WTC11 (cell line): ENCODE results near the gene BCAS3. TPM values are rescaled to one million over a fixed set of nuclear protein-coding genes. Genes with fewer than 3 reads are reported as not detected.

Source experiments
- ATAC-seq: fragments of 200-7000 bp; cut with Tn5 transposase; 2 replicates; pipeline ENCODE4 v1.10.0; 2021; ENCODE audit warnings: mild to moderate bottlenecking, moderate library complexity
- CTCF ChIA-PET: fragments of 300-600 bp; sonication (Branson Sonifier 250); formaldehyde crosslinking; loops from one replicate; lab custom pipeline; 2021; ENCODE audit warnings: antibody characterized with exemption; lab: Charles Lee
- POLR2A ChIA-PET: fragments of 350-600 bp; sonication (Branson Sonifier 250); formaldehyde crosslinking; loops from one replicate; lab custom pipeline; 2021; ENCODE audit warnings: antibody characterized with exemption; lab: Charles Lee
- DNase-seq: peaks from one replicate; pipeline ENCODE4 v3.0.0; 2021; ENCODE audit warnings: low spot score
- H3K27ac Mint-ChIP-seq: 2 replicates; pipeline ENCODE4 v1.8.0; 2021; ENCODE audit warnings: mixed read lengths
- H3K27me3 Mint-ChIP-seq: 2 replicates; pipeline ENCODE4 v1.8.0; 2021; ENCODE audit warnings: low read depth, mild to moderate bottlenecking, moderate library complexity, mixed read lengths
- H3K36me3 Mint-ChIP-seq: 2 replicates; pipeline ENCODE4 v1.8.0; 2021; ENCODE audit warnings: mixed read lengths
- H3K4me1 Mint-ChIP-seq: 2 replicates; pipeline ENCODE4 v1.8.0; 2022; ENCODE audit warnings: mixed read lengths
- H3K4me3 Mint-ChIP-seq: 2 replicates; pipeline ENCODE4 v1.8.0; 2021; ENCODE audit warnings: mild to moderate bottlenecking, moderate library complexity, mixed read lengths
- H3K9me3 Mint-ChIP-seq: 2 replicates; pipeline ENCODE4 v1.8.0; 2021; ENCODE audit warnings: mixed read lengths
- ATF2 ChIP-seq: sonication (generic); formaldehyde crosslinking; IDR thresholded peaks from 2 replicates; pipeline ENCODE4 v1.8.1; 2022; ENCODE audit warnings: low read depth, missing genetic modification reagents, borderline replicate concordance
- ELF4 ChIP-seq: sonication (generic); formaldehyde crosslinking; IDR thresholded peaks from 2 replicates; pipeline ENCODE4 v1.8.1; 2022; ENCODE audit warnings: low read depth, mild to moderate bottlenecking, moderate library complexity, missing genetic modification reagents
- ERG ChIP-seq: fragments of 250-450 bp; sonication (Bioruptor Pico); IDR thresholded peaks from 2 replicates; pipeline ENCODE4 v1.8.0; 2021; ENCODE audit warnings: mild to moderate bottlenecking
- FOXK1 ChIP-seq: sonication (generic); formaldehyde crosslinking; IDR thresholded peaks from 2 replicates; pipeline ENCODE4 v1.8.0; 2022; ENCODE audit warnings: mild to moderate bottlenecking, moderate library complexity, missing genetic modification reagents
- FOXP4 ChIP-seq: sonication (generic); formaldehyde crosslinking; IDR thresholded peaks from 2 replicates; pipeline ENCODE4 v1.8.0; 2022; ENCODE audit warnings: mild to moderate bottlenecking, missing genetic modification reagents
- HMGXB4 ChIP-seq: sonication (generic); formaldehyde crosslinking; IDR thresholded peaks from 2 replicates; pipeline ENCODE4 v1.8.1; 2023; ENCODE audit warnings: mild to moderate bottlenecking, moderate library complexity, missing genetic modification reagents
- NFATC4 ChIP-seq: fragments of 250-450 bp; sonication (Bioruptor Pico); IDR thresholded peaks from 2 replicates; pipeline ENCODE4 v1.9.0; 2021; ENCODE audit warnings: mild to moderate bottlenecking
- NFE2L1 ChIP-seq: sonication (generic); formaldehyde crosslinking; IDR thresholded peaks from 2 replicates; pipeline ENCODE4 v1.8.1; 2023; ENCODE audit warnings: missing genetic modification reagents
- NFYB ChIP-seq: sonication (generic); formaldehyde crosslinking; conservative IDR thresholded peaks from 2 replicates; pipeline ENCODE4 v1.8.0; 2022; ENCODE audit warnings: low read depth, missing genetic modification reagents
- ZNF232 ChIP-seq: sonication (generic); formaldehyde crosslinking; IDR thresholded peaks from 2 replicates; pipeline ENCODE4 v1.8.0; 2022; ENCODE audit warnings: mild to moderate bottlenecking, missing genetic modification reagents
- ZNF317 ChIP-seq: sonication (generic); formaldehyde crosslinking; IDR thresholded peaks from 2 replicates; pipeline ENCODE4 v1.8.1; 2023; ENCODE audit warnings: low read depth, mild to moderate bottlenecking, moderate library complexity, missing genetic modification reagents, borderline replicate concordance
- ZNF425 ChIP-seq: fragments of 250-450 bp; sonication (Bioruptor Pico); conservative IDR thresholded peaks from 2 replicates; pipeline ENCODE4 v1.9.0; 2021; ENCODE audit warnings: mild to moderate bottlenecking
- total RNA-seq: library from RNA; stranded (reverse); gene quantifications from 3 replicates; pipeline ENCODE4 v1.2.3, GENCODE V29; 2021
- TF ChIP-seq, protein P1 (sequence below): sonication (generic); formaldehyde crosslinking; IDR thresholded peaks from 2 replicates; pipeline ENCODE4 v1.8.0; 2022; ENCODE audit warnings: mild to moderate bottlenecking, missing genetic modification reagents
- TF ChIP-seq, protein P2 (sequence below): fragments of 200-600 bp; IDR thresholded peaks from 2 replicates; pipeline ENCODE4 v1.8.0; 2022; ENCODE audit warnings: antibody characterized with exemption

The BCAS3 gene
- total RNA-seq, 1 experiment from 2014 or later, result 15.5 TPM

GRCh38 chr17:61411261-61412142, 733.9 kb downstream of the BCAS3 start:
- ATAC-seq (peak; percentile 3), DNase-seq (peak; percentile 61)
- CTCF ChIA-PET, result interaction anchor here (0.6 to 6.4 kb wide), 31 partner anchors 8 to 1128 kb away, joined by 3 to 46 read pairs (median 6); partner anchors contain the start of genes BRIP1 and TBX2
- Mint-ChIP-seq H3K36me3 (no peaks in the 10 kb centered on the region), H3K27ac (no peak overlapping the region), H3K27me3 (peaks cover 90% of the 10 kb centered on the region), H3K9me3 (no peaks in the 10 kb centered on the region), H3K4me3 (peak overlapping the region; percentile 73), H3K4me1 (peaks cover 20% of the 10 kb centered on the region)
- TF ChIP-seq HMGXB4 (peak; percentile 91), ZNF425 (no peak), NFE2L1 (CRISPR knock-in tag) (peak; percentile 35; the same call in 1 of the 2 replicates)
- TF ChIP-seq, protein P1, sequence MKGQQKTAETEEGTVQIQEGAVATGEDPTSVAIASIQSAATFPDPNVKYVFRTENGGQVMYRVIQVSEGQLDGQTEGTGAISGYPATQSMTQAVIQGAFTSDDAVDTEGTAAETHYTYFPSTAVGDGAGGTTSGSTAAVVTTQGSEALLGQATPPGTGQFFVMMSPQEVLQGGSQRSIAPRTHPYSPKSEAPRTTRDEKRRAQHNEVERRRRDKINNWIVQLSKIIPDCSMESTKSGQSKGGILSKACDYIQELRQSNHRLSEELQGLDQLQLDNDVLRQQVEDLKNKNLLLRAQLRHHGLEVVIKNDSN (CRISPR knock-in tag), result peak; percentile 21; the same call in 1 of the 2 replicates
- POLR2A ChIA-PET, result interaction anchor here (0.9 kb wide), 1 partner anchor 655 kb away, joined by 3 read pairs; no protein-coding TSS in a partner anchor

DNA sequence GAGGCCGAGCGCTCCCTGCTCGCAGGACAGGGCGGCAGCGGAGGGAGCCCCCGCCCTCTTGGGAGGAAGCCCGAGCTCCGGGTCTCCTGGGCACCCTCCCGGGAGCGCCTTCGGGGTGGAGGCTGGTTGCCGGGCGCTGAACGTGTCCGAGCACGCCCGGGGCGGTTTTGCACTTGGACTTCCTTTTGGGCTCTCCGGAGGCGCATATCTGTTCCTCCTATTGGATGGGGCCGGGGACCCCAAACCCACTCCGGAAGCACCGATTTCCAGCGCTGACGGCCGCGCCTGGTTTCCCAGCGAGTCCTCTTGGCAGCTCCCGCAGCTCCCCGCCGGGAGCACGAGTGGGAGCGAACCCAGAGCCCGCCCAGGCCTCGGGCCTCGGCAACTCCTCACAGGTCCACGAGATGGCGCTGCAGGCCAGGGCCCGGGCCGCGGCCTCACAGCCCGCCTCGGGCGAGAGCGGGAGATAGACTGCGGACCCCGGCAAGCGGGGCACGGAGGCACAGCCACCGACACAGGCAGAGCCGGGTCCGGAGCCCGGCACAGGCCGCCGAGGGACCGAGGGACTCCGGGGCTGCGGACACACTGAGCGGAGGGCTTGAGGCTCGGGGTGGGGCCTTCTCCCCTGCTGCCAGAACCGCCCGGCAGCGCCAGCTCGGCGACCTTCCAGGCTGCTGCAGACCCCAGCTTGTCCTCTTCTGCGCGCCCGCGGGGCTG, 734.6 kb downstream of the BCAS3 start:
- Mint-ChIP-seq H3K4me3 (peak overlapping the region; percentile 73), H3K36me3 (no peaks in the 10 kb centered on the region), H3K27ac (no peak overlapping the region), H3K9me3 (no peaks in the 10 kb centered on the region), H3K27me3 (peaks cover 90% of the 10 kb centered on the region), H3K4me1 (peaks cover 20% of the 10 kb centered on the region)
- POLR2A ChIA-PET, result interaction anchor here (0.9 kb wide), 1 partner anchor 654 kb away, joined by 3 read pairs; no protein-coding TSS in a partner anchor
- peak; percentile 38 for ATAC-seq
- peak; percentile 81 for DNase-seq
- CTCF ChIA-PET, result interaction anchor here (0.5 to 6.4 kb wide), 31 partner anchors 8 to 697 kb away, joined by 3 to 46 read pairs (median 5); partner anchors contain the start of gene TBX2
- TF ChIP-seq FOXK1 (CRISPR knock-in tag) (peak; percentile 34; the same call in 1 of the 2 replicates), ZNF317 (peak; percentile 58; the same call in 1 of the 2 replicates), NFYB (0 out of 2 replicates have a peak, but pooled peaks have one; percentile 20), NFATC4 (CRISPR knock-in tag) (no peak), ZNF425 (no peak), ZNF232 (CRISPR knock-in tag) (0 out of 2 replicates have a peak, but pooled peaks have one; percentile 49), ATF2 (no peak), ELF4 (CRISPR knock-in tag) (no peak), ERG (CRISPR knock-in tag) (no peak), FOXP4 (peak; percentile 72; the same call in 1 of the 2 replicates)
- TF ChIP-seq, protein P2, sequence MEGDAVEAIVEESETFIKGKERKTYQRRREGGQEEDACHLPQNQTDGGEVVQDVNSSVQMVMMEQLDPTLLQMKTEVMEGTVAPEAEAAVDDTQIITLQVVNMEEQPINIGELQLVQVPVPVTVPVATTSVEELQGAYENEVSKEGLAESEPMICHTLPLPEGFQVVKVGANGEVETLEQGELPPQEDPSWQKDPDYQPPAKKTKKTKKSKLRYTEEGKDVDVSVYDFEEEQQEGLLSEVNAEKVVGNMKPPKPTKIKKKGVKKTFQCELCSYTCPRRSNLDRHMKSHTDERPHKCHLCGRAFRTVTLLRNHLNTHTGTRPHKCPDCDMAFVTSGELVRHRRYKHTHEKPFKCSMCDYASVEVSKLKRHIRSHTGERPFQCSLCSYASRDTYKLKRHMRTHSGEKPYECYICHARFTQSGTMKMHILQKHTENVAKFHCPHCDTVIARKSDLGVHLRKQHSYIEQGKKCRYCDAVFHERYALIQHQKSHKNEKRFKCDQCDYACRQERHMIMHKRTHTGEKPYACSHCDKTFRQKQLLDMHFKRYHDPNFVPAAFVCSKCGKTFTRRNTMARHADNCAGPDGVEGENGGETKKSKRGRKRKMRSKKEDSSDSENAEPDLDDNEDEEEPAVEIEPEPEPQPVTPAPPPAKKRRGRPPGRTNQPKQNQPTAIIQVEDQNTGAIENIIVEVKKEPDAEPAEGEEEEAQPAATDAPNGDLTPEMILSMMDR, result peak; percentile 98
